ENCODE data around the gene CGB3.
A peak's percentile ranks its signal among the peaks of the same experiment; 100 is the strongest.
"Not testable (repeated sequence)": the region's sequence is repeated elsewhere in the genome, so short reads cannot be mapped to it uniquely, and the experiment has no call there.

Gene CGB3

DNA sequence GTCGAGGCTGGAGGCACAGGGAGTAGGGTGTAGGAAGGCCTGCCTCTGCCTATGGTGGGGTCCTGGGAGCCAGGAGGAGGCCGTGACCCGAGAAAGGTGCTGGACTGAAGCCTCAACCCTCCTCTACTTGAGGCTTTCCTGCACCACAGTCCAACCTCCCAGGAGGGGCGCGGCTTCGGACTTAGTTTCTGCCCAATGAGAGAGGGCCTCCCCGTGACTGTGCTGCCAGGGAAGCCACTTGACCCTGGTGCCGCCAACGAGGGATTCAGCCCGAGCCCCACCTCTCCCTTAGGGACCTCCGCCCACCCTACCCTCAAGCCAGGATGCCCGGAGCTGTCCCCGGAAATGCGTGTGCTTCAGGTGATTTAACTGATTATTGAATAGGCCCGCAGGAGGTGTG, at the start of gene CGB3:
Gene CGB3 (minus strand): TSS at position 101 of the 400 bp plus-strand sequence. CDS start 362 bp downstream, outside the sequence.
- DNase-seq, result not testable (repeated sequence)

DNA sequence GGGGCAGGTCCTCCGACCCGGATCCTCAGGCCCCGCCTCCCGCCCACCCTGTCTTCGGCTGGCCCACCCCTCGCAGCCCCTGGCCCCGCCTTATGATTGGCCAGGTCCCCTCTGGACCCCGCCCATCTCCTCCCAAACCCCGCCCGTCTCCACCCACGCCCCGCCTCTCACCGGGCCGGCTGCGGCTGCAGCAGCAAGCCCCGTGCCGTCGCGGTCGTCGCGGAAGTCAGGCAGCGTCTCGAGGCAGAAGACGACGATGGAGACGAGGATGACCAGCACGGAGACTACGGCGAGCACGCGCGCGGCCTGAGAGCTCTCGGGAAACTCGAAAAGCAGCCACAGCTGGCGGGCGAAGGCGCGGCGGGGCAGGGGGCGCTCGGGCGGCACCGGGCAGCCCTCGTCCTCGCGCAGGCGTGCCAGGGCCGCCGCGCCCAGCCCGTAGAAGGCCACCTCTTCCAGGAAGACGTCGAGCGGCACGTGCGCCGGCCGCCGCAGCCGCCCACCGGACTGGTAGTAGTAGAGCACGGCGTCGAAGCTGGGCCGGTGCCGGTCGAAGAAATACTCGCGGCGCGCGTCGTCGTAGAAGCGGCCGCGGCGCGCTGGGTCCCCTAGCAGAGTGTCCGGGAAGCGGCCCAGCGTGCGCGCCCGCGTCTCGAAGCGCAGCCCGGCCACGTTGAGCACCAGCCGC, 47.9 kb upstream of the CGB3 start:
- peak; percentile 79 for DNase-seq

DNA sequence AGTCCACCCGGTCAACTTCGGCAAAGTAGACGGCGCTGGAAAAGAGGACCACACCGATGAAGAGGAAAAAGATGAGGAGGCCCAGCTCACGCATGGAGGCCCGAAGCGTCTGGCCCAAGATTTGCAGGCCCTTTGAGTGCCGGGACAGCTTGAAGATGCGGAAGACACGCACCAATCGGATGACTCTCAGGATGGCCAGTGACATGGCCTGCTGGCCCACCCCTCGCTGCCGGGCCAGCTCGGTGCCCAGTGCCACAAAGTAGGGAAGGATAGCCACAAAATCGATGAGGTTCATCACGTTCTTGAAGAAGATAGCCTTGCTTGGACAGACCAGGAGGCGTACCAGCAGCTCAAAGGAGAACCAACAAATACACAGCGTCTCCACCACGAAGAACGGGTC, 46.3 kb upstream of the CGB3 start:
- no peak for DNase-seq

DNA sequence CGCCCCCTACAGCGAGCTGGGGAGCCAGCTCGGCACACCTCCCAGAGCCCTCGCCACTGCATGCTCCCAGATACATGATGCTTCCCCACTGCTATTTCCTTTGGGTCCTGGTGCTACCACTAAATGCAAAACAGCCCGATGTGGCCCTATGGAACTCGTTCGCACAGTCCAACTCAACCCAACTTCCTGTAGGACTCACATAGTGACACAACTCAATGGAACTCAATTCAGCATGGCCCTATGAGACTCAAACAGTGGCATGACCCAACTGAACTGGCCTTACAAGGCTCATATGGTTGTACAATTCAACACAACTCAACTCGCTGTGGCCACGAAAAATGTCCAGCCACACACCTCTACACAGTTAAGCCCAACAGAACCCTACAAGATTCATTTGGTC, 44.9 kb upstream of the CGB3 start:
- DNase-seq, result no peak

DNA sequence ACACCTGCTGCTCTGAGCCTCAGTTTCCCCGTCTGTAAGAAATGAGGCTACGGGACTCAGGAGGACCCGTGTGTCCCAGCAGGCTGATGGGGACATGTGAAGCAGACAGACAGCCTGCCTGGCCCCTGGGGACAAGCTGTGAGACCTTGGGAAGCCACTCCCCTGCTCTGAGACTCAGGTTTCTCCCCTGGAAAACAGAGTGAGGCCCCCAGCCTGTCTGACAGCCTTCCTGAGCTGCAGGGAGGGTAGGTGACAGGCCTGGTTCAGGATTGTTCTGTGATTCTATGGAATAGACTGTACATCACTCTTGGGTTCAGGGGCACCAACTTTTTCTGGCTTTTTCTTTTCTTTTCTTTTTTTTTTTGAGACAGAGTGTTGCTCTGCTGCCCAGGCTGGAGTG, 43.4 kb upstream of the CGB3 start:
- no peak for DNase-seq

DNA sequence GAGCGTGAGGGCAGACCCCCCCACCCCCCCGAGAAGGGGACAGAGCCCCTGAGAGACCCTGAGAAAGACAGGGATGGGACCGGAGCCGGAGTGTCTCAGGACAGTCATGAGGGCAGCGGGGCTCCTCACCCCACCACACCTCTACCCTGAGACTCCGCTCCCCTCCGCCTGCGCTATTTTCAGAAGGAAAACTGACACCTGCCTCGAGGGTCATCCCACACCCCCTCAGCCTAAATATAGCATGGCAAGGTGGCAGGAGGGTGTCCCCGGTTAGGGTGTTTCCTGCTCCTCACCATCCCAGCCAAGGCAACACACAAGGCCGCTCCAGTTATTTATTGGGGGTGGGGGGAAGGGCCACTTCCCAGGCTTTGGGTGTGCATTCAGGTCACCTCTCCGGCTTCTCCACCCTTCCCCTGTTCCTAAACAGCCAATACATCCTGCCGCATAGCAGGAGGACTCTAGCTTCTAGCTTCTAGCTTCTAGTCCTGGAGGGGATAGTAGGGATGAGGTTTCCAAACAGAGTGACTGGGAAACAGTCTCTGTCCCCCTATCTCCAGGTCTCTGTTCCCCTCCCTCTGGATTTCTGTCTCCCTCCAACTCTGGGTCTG, 41.9 kb upstream of the CGB3 start:
- no peak for DNase-seq

DNA sequence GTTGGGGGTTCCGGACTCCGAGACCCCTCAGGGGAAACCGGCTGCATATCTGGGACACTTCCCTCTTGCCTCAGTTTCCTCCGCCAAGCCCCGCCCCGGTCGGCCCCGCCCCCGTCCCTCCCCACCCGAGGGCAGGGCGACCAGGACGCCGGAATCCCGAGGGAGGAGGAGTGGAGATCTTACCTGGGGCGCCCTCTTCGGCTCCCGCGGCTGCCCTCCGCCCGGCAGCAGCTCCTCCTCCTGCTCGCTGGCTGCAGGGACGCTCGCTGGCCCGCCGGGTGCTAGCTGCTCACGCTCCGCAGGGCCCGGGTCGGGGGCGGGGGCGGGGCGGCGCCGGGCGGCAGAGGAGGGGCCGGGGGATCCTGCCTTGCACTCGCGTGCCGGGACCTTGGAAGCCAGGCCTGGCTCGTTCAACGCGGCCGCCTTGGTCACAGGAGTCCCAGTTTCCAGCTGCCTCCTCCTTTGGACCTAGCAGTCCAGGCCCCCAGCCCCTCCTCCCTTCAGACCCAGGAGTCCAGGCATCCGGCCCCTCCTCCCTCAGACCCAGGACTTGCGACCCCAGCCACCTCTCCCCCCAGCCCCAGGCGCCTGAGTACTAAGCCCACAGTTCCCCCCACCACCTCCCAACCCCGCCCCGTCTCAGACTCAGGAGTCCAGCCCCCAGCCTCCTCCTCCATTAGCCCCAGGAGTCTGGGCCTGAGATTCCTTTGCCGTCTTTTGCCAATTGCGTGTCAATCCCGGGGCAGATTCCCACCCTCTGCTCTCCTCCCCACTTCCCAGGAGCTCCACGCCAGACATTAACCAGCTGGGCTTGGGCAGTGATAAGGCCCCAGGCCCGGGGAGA, 40.9 kb upstream of the CGB3 start, which contains the start of gene NTF4:
Gene NTF4 (minus strand): TSS at position 51 of the 844 bp plus-strand sequence. CDS start 2,821 bp downstream, outside the sequence.
- peak; percentile 95 for DNase-seq

DNA sequence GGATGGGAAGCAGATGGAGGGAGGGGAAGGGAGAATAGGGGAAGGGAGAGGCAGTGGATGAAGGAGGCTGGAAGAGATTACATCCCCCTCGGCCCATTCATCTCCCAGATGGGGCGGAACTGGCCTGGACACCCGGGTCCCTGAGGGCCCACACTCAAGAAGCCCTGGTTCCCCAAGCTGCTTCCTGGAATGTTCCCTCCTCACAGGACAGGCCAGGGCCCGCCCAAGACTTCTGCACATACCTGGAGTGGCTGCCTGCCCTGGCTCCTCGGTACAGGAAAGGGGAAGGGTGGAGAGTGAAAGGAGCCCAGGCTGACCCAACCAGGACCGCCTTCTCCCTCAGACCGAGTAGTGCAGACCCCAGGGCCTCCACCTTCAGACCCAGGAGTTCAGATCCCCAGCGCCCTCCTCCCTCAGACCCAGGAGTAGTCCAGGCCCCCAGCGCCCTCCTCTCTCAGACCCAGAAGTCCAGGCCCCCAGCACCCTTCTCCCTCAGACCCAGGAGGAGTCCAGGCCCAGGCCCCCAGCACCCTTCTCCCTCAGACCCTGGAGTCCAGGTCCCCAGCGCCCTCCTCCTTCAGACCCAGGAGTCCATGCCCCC, 40.0 kb upstream of the CGB3 start:
- DNase-seq, result peak; percentile 84

DNA sequence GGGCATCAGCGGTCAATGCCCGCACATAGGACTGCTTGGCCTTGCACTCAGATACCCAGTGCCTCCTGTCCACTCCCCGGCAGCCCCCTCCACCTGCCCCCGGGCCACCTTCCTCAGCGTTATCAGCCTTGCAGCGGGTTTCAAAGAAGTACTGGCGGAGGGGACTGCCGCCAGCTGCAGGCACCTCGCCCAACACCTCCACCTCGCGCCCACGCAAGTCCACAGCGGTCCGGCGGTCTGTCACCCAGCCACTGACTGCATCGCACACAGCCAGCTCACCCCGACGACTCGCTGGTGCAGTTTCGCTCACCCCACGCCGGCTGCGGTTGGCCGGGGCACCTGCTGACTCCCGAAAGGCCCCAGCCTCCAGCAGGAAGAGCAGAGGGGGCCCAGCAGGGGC, 37.3 kb upstream of the CGB3 start:
- no peak for DNase-seq

DNA sequence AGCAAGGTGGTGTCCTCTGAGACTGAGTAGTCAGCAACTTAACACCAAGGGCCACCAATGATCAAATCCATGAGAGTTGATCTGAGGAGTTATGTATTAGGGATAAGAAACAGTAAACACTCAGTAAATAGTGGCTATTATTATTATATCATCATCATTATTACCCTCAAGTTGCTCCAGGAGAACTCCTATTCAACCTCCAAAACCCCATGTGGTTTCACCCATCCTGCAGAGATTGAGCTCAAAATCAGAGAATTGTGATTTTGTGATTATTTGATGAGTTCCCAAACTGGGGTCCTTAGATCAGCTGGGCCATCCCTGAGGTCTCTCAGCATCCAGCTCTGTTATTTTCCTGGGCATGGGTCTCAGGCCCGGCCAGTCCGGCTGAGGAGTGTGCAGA, 36.9 kb upstream of the CGB3 start:
- no peak for DNase-seq

DNA sequence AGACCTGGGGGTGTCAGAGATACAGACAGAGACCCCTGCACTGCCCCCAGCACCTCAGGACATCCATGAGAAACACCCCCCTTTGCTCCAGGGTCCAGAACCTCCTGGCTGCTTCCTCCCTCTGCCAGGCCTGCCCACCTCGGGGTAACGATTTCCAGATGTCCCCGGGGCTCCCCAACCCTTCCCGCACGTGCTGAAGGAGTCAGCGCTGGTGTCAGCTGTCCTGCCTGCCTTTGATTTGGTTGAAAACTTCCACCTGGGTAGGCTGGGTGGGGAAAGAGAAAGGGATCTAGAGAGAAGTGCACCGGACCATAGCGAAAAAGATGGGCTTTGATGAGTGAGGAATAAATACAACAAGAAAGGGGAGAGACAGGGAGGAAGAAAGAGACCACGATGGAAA, 34.9 kb upstream of the CGB3 start:
- DNase-seq, result no peak

DNA sequence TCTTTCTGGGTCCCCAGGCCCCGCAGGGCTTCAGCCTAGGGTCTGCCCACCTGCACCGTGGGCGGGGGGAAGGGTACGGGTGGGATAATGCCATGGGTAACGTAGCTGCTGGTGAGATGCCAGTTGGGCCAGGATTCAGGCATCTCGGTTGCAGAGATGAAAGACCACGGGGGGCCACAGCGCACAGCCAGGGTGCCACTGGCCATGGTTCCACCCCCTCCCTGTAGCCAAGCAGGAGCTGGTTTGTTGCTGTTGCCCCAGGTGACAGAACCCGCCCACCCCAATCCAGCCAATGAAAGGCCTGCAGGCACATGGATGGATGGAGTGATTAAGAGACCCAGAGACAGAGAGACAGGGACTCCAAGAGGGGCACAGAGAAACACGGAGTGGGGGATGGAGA, 34.4 kb upstream of the CGB3 start:
- DNase-seq, result peak; percentile 63

DNA sequence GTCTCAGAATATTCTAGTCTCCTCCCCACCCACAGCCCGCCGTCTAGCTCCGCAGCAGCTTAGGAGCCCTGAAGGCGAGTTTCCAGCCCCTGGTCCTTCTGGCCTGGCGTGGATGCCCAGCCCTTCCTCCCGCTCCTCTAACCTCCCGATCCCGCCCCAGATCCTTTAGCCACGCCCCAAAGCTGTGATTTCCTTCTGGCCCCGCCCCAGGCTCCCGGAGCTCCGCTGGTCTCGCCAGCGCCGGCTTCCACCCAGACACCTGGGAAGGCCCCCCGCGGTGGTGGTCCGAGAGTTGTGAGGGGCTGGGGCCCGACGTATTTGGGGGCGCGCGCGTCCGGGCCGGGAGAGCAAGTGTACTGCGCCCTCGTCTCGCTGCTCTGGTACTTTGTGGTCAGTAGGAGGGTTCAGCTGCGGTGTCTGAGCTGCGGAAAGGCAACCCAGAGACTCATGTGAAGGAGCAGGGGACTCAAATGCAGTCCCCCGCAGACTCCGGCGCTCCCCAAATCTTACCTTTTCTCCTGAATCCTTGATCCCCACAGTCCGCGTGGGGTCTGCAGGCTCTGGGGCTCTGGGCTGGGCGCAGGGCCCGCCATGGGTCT, 33.6 kb upstream of the CGB3 start, which contains the start of gene CGB7:
Gene CGB7 (minus strand): TSS at position 114 of the 599 bp plus-strand sequence. CDS start 2,374 bp downstream, outside the sequence.
- peak; percentile 91 for DNase-seq

DNA sequence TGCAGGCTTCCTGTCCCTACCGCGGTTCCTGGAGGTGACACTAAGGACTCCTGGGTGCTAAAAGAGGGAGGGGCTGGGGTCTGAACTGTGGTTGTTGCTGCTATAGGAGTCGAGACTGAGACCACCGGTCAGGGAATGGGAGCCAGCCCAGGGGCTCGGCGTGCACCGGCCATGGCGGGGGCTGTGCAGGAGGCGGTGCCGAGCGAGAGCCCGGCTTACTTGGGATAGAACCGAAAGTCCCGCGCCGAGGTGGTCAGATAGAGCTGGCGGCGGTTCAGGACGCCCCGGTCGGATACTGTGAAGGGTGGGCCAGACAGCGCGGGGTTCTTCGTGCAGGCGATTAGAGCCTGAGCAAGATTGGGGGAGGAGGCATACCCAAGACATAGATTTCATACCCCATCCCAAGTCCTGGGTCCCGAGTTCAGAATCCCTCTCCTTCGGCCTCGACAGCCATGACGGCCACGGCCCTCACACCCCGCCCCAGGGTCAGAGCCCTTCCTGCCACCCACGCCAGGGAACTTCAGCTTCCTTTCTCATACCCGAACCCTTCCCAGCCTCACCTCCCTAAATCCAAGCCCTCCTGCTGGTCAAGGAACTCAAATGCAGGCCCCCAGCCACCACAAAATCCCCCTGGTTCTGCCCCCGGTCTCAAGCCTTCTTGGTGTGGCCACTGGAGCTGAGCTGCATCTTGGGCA, 32.9 kb upstream of the CGB3 start:
- DNase-seq, result not testable (repeated sequence)

DNA sequence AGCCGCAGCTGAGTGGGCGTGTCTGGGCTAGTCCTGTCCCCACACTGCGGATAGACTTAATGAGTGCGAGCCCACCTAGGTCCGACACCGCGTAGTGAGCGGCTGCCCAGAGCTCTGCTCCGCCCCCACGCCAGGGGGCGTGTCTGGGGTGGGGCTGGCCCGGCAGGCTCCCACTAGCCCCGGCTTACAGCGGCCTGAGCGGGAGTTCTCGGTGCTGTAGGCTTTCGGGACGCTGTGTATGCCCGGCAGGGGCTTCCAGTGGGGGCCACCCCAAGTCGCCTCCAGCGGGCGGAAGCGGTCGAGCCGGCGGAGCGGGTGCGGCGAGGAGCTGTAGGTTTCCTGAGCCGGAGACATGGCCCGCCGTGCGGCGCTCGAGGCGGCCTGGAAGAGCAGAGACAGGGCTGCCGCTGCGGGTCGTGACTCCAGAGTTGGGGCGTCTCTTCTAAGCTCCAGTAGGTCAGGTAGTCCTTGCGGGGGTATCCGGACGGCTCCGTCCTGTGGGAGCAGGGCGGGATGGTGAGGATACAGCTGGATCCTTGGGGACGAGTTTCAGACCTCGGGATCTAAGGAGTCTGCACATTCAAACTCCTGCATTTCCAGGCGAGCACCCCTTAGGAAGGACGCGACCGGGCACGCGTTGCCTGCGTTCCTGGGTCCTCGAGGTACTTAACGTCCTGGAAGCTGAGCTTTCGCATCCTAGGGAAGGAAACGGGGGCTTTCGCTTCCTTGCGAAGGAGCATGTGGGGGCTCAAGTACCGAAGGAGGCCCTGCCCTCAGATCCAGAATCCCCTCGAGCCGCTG, 32.2 kb upstream of the CGB3 start:
- DNase-seq, result peak; percentile 87

DNA sequence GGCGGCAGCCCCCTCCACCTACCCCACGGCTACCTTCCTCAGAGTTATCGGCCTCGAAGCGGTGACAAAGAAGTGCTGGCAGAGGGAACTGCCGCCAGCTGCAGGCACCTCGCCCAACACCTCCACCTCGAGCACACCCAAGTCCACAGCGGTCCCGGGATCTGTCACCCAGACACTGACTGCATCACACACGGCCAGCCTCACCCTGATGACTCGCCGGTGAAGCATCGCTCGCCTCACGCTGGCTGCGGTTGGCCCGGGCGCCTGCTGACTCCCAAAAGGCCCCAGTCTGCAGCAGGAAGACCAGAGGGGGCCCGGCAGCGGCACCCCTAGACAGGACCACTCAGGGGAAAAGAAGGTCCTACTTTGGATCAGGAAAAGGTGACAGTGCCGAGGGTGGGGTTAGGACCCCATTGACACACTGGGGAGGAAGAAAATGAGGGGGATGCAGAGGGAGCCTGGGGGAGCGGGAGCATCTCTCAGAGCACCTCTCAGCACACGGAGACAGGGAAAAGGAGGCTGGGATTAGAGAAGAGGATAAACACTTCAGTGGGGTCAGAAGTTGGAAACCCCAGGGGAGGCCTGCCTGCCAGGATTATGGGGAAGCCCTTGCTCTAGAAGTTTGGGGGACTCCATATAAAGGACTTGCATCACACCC, 26.4 kb upstream of the CGB3 start:
- peak; percentile 89 for DNase-seq

DNA sequence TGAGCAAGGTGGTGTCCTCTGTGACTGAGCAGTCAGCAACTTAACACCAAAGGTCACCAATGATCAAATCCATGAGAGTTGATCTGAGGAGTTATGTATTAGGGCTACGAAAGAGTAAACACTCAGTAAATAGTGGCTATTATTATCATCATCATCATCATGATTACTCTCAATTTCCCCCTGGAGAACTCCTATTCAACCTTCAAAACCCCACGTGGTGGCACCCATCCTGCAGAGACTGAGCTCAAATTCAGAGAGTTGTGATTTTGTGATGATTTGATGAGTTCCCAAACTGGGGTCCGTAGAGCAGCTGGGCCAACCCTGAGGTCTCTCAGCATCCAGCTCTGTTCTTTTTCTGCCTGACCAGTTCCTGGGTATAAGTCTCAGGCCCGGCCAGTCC, 25.7 kb upstream of the CGB3 start:
- not testable (repeated sequence) for DNase-seq

DNA sequence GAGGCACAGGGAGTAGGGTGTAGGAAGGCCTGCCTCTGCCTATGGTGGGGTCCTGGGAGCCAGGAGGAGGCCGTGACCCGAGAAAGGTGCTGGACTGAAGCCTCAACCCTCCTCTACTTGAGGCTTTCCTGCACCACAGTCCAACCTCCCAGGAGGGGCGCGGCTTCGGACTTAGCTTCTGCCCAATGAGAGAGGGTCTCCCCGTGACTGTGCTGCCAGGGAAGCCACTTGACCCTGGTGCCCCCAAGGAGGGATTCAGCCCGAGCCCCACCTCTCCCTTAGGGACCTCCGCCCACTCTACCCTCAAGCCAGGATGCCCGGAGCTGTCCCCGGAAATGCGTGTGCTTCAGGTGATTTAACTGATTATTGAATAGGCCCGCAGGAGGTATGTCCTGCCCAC, 24.9 kb upstream of the CGB3 start, which contains the start of gene CGB8:
Gene CGB8 (minus strand): TSS at position 101 of the 400 bp plus-strand sequence. CDS start 372 bp downstream, outside the sequence.
- not testable (repeated sequence) for DNase-seq

DNA sequence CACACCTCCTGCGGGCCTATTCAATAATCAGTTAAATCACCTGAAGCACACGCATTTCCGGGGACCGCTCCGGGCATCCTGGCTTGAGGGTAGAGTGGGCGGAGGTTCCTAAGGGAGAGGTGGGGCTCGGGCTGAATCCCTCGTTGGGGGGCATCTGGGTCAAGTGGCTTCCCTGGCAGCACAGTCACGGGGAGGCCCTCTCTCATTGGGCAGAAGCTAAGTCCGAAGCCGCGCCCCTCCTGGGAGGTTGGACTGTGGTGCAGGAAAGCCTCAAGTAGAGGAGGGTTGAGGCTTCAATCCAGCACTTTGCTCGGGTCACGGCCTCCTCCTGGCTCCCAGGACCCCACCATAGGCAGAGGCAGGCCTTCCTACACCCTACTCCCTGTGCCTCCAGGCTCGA, 19.4 kb upstream of the CGB3 start, which contains the start of gene CGB5:
Gene CGB5 (plus strand): TSS at position 301 of the 400 bp plus-strand sequence. CDS start 362 bp downstream, outside the sequence.
- not testable (repeated sequence) for DNase-seq

DNA sequence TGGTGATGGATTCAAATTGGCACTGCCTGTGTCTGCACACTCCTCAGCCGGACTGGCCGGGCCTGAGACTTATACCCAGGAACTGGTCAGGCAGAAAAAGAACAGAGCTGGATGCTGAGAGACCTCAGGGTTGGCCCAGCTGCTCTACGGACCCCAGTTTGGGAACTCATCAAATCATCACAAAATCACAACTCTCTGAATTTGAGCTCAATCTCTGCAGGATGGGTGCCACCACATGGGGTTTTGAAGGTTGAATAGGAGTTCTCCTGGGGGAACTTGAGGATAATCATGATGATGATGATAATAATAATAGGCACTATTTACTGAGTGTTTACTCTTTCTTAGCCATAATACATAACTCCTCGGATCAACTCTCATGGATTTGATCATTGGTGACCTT, 18.5 kb upstream of the CGB3 start:
- DNase-seq, result not testable (repeated sequence)
